Measurements from ENCODE around the gene CLDN7.

The CLDN7 gene

DNA sequence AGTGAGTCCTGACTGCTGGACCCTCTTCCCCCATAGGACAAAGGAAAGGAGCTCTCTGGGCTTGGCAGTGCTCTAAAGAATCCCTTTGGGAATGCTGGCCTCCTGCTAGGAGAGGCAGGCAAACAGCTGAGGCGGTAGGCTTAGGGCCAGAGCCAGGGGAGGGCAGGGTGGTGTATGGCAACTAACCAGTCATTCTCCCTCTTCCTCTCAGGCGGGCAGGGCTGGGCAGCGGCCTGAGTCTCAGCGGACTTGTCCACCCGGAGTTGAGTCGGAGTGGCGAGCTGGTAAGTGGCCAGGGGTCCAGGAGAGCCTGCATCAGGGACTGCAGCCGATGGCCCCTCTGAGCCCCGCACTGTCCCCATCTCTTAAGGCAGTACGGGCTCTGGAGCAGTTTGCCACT, 38.2 kb downstream of the CLDN7 start:
- Histone ChIP-seq H4K20me1 (ENCODE audit: insufficient read depth, low read length) (no peaks in the 10 kb centered on the region), H3K9ac (ENCODE audit: low read length) (no peak overlapping the region), H3K27ac (ENCODE audit: low read length) (no peak overlapping the region), H3K4me3 (ENCODE audit: low read length) (no peak overlapping the region), H3K4me1 (ENCODE audit: low read length) (peaks cover 9% of the 10 kb centered on the region), H2AFZ (ENCODE audit: low read depth, low read length) (no peak overlapping the region), H3K79me2 (ENCODE audit: low read length) (0 out of 2 replicates have a peak, but pooled peaks cover 4% of the 10 kb centered on the region), H3K9me3 (ENCODE audit: insufficient read depth, low read length) (no peaks in the 10 kb centered on the region), H3K27me3 (ENCODE audit: low read depth, low read length) (no peaks in the 10 kb centered on the region), H3K4me2 (ENCODE audit: low read length) (no peak overlapping the region), H3K36me3 (replicated peaks; ENCODE audit: low read depth, low read length) (peaks cover 7% of the 10 kb centered on the region)
- TF ChIP-seq, protein P1, sequence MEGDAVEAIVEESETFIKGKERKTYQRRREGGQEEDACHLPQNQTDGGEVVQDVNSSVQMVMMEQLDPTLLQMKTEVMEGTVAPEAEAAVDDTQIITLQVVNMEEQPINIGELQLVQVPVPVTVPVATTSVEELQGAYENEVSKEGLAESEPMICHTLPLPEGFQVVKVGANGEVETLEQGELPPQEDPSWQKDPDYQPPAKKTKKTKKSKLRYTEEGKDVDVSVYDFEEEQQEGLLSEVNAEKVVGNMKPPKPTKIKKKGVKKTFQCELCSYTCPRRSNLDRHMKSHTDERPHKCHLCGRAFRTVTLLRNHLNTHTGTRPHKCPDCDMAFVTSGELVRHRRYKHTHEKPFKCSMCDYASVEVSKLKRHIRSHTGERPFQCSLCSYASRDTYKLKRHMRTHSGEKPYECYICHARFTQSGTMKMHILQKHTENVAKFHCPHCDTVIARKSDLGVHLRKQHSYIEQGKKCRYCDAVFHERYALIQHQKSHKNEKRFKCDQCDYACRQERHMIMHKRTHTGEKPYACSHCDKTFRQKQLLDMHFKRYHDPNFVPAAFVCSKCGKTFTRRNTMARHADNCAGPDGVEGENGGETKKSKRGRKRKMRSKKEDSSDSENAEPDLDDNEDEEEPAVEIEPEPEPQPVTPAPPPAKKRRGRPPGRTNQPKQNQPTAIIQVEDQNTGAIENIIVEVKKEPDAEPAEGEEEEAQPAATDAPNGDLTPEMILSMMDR (IDR thresholded peaks at IDR 0.05; ENCODE audit: low read depth, low read length): no peak
- TF ChIP-seq EZH2phosphoT487 (IDR thresholded peaks at IDR 0.05; ENCODE audit: low read depth): no peak

DNA sequence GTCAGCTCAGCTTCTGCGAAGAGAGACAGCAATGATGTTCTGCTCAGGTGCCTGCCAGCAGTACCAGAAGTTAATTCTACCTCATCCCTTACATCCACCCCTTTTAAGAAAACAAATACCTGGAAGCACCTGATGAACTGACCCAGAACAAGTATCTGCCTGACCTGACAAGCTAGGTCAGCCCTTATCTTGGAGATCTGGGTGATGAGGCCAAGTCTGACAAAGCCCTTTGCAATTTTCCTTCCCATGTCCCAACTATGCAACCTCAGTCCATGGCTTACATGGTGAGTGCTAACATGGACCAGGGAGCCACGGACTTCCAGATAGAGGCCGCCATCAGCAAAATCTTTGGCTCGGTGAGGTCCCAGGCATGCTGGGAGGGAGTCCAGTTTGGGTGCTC, 38.9 kb downstream of the CLDN7 start:
- no peak overlapping the region for H3K9ac ChIP-seq (ENCODE audit: low read length)
- H4K20me1 ChIP-seq (ENCODE audit: insufficient read depth, low read length): no peaks in the 10 kb centered on the region
- peaks cover 12% of the 10 kb centered on the region for H3K4me1 ChIP-seq (ENCODE audit: low read length)
- no peak for TF ChIP-seq EZH2phosphoT487 (IDR thresholded peaks at IDR 0.05; ENCODE audit: low read depth)
- TF ChIP-seq, protein P1 (IDR thresholded peaks at IDR 0.05; ENCODE audit: low read depth, low read length): no peak
- peaks cover 7% of the 10 kb centered on the region for H3K36me3 ChIP-seq (replicated peaks; ENCODE audit: low read depth, low read length)
- no peaks in the 10 kb centered on the region for H3K9me3 ChIP-seq (ENCODE audit: insufficient read depth, low read length)
- H3K4me3 ChIP-seq (ENCODE audit: low read length): no peak overlapping the region
- H3K79me2 ChIP-seq (ENCODE audit: low read length): 0 out of 2 replicates have a peak, but pooled peaks cover 4% of the 10 kb centered on the region
- H3K27ac ChIP-seq (ENCODE audit: low read length): no peak overlapping the region
- no peaks in the 10 kb centered on the region for H3K27me3 ChIP-seq (ENCODE audit: low read depth, low read length)
- no peak overlapping the region for H2AFZ ChIP-seq (ENCODE audit: low read depth, low read length)
- no peak overlapping the region for H3K4me2 ChIP-seq (ENCODE audit: low read length)

DNA sequence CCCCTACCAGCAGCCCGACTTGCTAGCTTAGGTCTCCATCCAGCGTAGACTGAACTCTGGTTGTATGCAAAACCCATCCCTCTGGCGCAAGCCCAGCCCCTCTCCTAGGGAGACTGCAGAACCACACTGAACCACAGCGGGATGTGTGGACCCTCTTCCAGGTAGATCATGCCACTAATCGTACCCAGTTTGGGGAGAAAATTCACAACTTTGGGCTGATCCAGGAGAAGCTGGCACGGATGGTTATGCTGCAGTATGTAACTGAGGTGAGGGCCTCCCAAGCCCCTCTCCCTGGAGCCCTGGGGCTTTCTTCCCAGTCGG, 39.3 kb downstream of the CLDN7 start:
- no peak overlapping the region for H3K4me2 ChIP-seq (ENCODE audit: low read length)
- H3K27ac ChIP-seq (ENCODE audit: low read length): no peak overlapping the region
- H3K9ac ChIP-seq (ENCODE audit: low read length): no peak overlapping the region
- H3K36me3 ChIP-seq (replicated peaks; ENCODE audit: low read depth, low read length): peaks cover 7% of the 10 kb centered on the region
- TF ChIP-seq EZH2phosphoT487 (IDR thresholded peaks at IDR 0.05; ENCODE audit: low read depth): no peak
- TF ChIP-seq, protein P1 (IDR thresholded peaks at IDR 0.05; ENCODE audit: low read depth, low read length): no peak
- H3K79me2 ChIP-seq (ENCODE audit: low read length): 0 out of 2 replicates have a peak, but pooled peaks cover 4% of the 10 kb centered on the region
- peaks cover 16% of the 10 kb centered on the region for H3K4me1 ChIP-seq (ENCODE audit: low read length)
- H4K20me1 ChIP-seq (ENCODE audit: insufficient read depth, low read length): no peaks in the 10 kb centered on the region
- no peak overlapping the region for H3K4me3 ChIP-seq (ENCODE audit: low read length)
- H3K27me3 ChIP-seq (ENCODE audit: low read depth, low read length): no peaks in the 10 kb centered on the region
- no peaks in the 10 kb centered on the region for H3K9me3 ChIP-seq (ENCODE audit: insufficient read depth, low read length)
- no peak overlapping the region for H2AFZ ChIP-seq (ENCODE audit: low read depth, low read length)

DNA sequence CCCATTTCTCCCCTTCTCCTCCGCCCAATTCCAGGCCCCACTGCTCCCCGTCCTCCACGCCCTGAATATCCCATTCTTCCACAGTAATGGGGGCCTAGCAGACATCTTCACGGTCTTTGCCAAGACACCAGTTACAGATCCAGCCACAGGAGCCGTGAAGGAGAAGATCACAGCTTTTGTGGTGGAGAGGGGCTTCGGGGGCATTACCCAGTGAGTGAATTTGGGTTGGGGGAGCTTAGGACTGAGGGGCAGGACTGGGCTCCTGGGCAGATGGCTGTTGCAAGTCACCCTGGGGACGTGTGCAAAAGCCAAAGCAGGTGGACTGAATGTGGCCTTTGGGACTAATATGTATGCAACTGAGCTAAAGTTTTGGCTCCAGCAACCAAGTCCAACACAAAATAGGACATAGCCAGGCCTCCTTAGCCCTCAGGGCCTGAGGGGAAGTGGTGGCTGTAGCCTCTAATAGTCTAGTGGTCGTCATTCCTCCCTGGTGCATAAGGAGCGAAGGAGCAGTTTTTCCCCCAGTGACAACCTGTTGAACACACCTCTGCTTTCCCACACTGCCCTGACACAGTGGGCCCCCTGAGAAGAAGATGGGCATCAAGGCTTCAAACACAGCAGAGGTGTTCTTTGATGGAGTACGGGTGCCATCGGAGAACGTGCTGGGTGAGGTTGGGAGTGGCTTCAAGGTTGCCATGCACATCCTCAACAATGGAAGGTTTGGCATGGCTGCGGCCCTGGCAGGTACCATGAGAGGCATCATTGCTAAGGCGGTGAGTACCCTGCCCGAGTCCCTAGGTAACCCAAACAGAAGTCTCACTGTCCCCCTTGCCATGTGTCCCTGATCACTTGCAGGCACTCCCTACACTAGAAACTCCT, 39.9 kb downstream of the CLDN7 start:
- Histone ChIP-seq H3K27ac (ENCODE audit: low read length) (no peak overlapping the region), H3K4me1 (ENCODE audit: low read length) (peaks cover 21% of the 10 kb centered on the region), H3K4me2 (ENCODE audit: low read length) (no peak overlapping the region), H3K9me3 (ENCODE audit: insufficient read depth, low read length) (no peaks in the 10 kb centered on the region), H3K79me2 (ENCODE audit: low read length) (0 out of 2 replicates have a peak, but pooled peaks cover 4% of the 10 kb centered on the region), H3K9ac (ENCODE audit: low read length) (no peak overlapping the region), H4K20me1 (ENCODE audit: insufficient read depth, low read length) (no peaks in the 10 kb centered on the region), H3K4me3 (ENCODE audit: low read length) (no peak overlapping the region), H2AFZ (ENCODE audit: low read depth, low read length) (no peak overlapping the region), H3K36me3 (replicated peaks; ENCODE audit: low read depth, low read length) (peaks cover 7% of the 10 kb centered on the region), H3K27me3 (ENCODE audit: low read depth, low read length) (no peaks in the 10 kb centered on the region)
- TF ChIP-seq, protein P1 (IDR thresholded peaks at IDR 0.05; ENCODE audit: low read depth, low read length): no peak
- TF ChIP-seq EZH2phosphoT487 (IDR thresholded peaks at IDR 0.05; ENCODE audit: low read depth): no peak
